Naive B cell (primary cell): ENCODE data around the gene SKOR1. TPM values are rescaled to one million over a fixed set of nuclear protein-coding genes. Genes with fewer than 3 reads are reported as not detected.
A peak's percentile ranks its signal among the peaks of the same experiment; 100 is the strongest.

ENCODE experiments used
- ATAC-seq, 2 donors: fragments of 150-1000 bp; cut with Tn5 transposase; 2 replicates each; pipeline ENCODE4 v1.10.0; 2021; ENCODE audit warnings: low read depth in 2 of 2, mild to moderate bottlenecking in 2 of 2, moderate library complexity in 2 of 2
- DNase-seq: peaks from one replicate; pipeline ENCODE4 v3.0.0; 2022
- H3K27ac Mint-ChIP-seq, 6 donors: one replicate each; pipeline ENCODE4 v1.8.0; 2020 to 2022; ENCODE audit warnings: mild to moderate bottlenecking in 6 of 6, mixed read lengths in 6 of 6, moderate library complexity in 5 of 6, inconsistent platforms in 2 of 6
- H3K27me3 Mint-ChIP-seq, 3 donors: one replicate each; pipeline ENCODE4 v1.8.0; 2021 to 2022; ENCODE audit warnings: mixed read lengths in 3 of 3, mild to moderate bottlenecking in 1 of 3
- H3K36me3 Mint-ChIP-seq, 2 donors: one replicate each; pipeline ENCODE4 v1.8.0; 2020 to 2022; ENCODE audit warnings: mixed read lengths in 2 of 2, inconsistent platforms in 1 of 2, mild to moderate bottlenecking in 1 of 2
- H3K4me1 Mint-ChIP-seq, 3 donors: one replicate each; pipeline ENCODE4 v1.8.0; 2020 to 2022; ENCODE audit warnings: mixed read lengths in 3 of 3, inconsistent platforms in 1 of 3, mild to moderate bottlenecking in 1 of 3, moderate library complexity in 1 of 3
- H3K4me3 Mint-ChIP-seq, 8 donors: one replicate each; pipeline ENCODE4 v1.8.0; 2020 to 2022; ENCODE audit warnings: mild to moderate bottlenecking in 8 of 8, mixed read lengths in 8 of 8, moderate library complexity in 8 of 8, inconsistent platforms in 2 of 8
- H3K9me3 Mint-ChIP-seq, 7 donors: one replicate each; pipeline ENCODE4 v1.8.0; 2020 to 2022; ENCODE audit warnings: mixed read lengths in 7 of 7, mild to moderate bottlenecking in 5 of 7, inconsistent platforms in 2 of 7, moderate library complexity in 1 of 7
- polyA plus RNA-seq, 6 donors: library from polyadenylated mRNA; unstranded; fragments of 300-500 nt; fragmentation: Illumina TruSeq; gene quantifications; one replicate each; pipeline ENCODE4 v1.2.3, GENCODE V29; 2021; ENCODE audit warnings: low read depth in 6 of 6

SKOR1 gene
- polyA plus RNA-seq, 6 donors from 2014 or later = 0.07 to 0.19 (median 0.13) TPM; not detected in 3

- DNase-seq (no peak), ATAC-seq (no peak)
- Mint-ChIP-seq H3K9me3 (no peaks in the 10 kb centered on the region), H3K36me3 (peaks cover 0 to 7% of the 10 kb centered on the region in 2 donors), H3K27ac (no peak overlapping the region), H3K4me1 (peaks cover 13 to 23% (median 16%) of the 10 kb centered on the region in 3 donors), H3K27me3 (peaks cover 30 to 43% (median 33%) of the 10 kb centered on the region in 3 donors), H3K4me3 (peak overlapping the region in 7 of 8 donors; percentile 29 to 88 (median 80))
Measured at GRCh38 chr15:67884009-67884408, 58.7 kb downstream of the SKOR1 start.

Other genes with a start within 250 kb of the SKOR1 start
- gene RNU6-1, start 14.5 kb downstream of the SKOR1 start, polyA plus RNA-seq = not detected
- 100 to 1,000 TPM; 141 to 207 (median 162) TPM for gene PIAS1, start 228.8 kb downstream of the SKOR1 start, polyA plus RNA-seq